Activated T-cell treated with anti-CD3 and anti-CD28 coated beads, Interleukin-2, amount 50 U/mL, for 1 hour (primary cell): Measurements from ENCODE around the gene CHCHD6.

Source experiments
- DNase-seq: peaks from one replicate; pipeline ENCODE4 v3.0.0-alpha.2; 2020

The CHCHD6 gene

GRCh38 chr3:126706631-126707030 is 2.6 kb downstream of the CHCHD6 start:
- no peak for DNase-seq

GRCh38 chr3:126711121-126711760 is 7.2 kb downstream of the CHCHD6 start:
- DNase-seq, result no peak

- no peak for DNase-seq
Observed at GRCh38 chr3:126713199-126713598, 9.2 kb downstream of the CHCHD6 start.

GRCh38 chr3:126714276-126714900 is 10.3 kb downstream of the CHCHD6 start:
- no peak for DNase-seq

- DNase-seq, result no peak
Observed at GRCh38 chr3:126714921-126715320, 10.9 kb downstream of the CHCHD6 start.

GRCh38 chr3:126715432-126715831 is 11.4 kb downstream of the CHCHD6 start:
- no peak for DNase-seq

- no peak for DNase-seq
Observed at GRCh38 chr3:126716057-126716456, 12.0 kb downstream of the CHCHD6 start.

- no peak for DNase-seq
Observed at GRCh38 chr3:126718561-126719445, 14.8 kb downstream of the CHCHD6 start.

- DNase-seq, result no peak
Observed at GRCh38 chr3:126720596-126720995, 16.6 kb downstream of the CHCHD6 start.

GRCh38 chr3:126721246-126721645 is 17.2 kb downstream of the CHCHD6 start:
- no peak for DNase-seq

GRCh38 chr3:126723237-126723636 is 19.2 kb downstream of the CHCHD6 start:
- DNase-seq, result no peak

- DNase-seq, result no peak
Observed at GRCh38 chr3:126723801-126724200, 19.8 kb downstream of the CHCHD6 start.

- DNase-seq, result no peak
Observed at GRCh38 chr3:126728680-126729079, 24.6 kb downstream of the CHCHD6 start.

- no peak for DNase-seq
Observed at GRCh38 chr3:126730376-126730775, 26.3 kb downstream of the CHCHD6 start.

GRCh38 chr3:126731044-126731443 is 27.0 kb downstream of the CHCHD6 start:
- no peak for DNase-seq

- DNase-seq, result no peak
Observed at GRCh38 chr3:126732281-126733060, 28.4 kb downstream of the CHCHD6 start.

GRCh38 chr3:126733061-126733430 is 29.0 kb downstream of the CHCHD6 start:
- DNase-seq, result no peak

- no peak for DNase-seq
Observed at GRCh38 chr3:126734106-126734723, 30.2 kb downstream of the CHCHD6 start.

- no peak for DNase-seq
Observed at GRCh38 chr3:126737527-126737926, 33.5 kb downstream of the CHCHD6 start.

GRCh38 chr3:126742057-126742456 is 38.0 kb downstream of the CHCHD6 start:
- DNase-seq, result no peak

- DNase-seq, result no peak
Observed at GRCh38 chr3:126743350-126743749, 39.3 kb downstream of the CHCHD6 start.

GRCh38 chr3:126743781-126744180 is 39.7 kb downstream of the CHCHD6 start:
- DNase-seq, result no peak
